Camera-type eye (tissue), 1 donor: ENCODE measurements around the gene TBX10. TPM values are rescaled to one million over a fixed set of nuclear protein-coding genes. Genes with fewer than 3 reads are reported as not detected.

Experiments used
- total RNA-seq: library from RNA; depleted of rRNA; stranded (reverse); fragments of >200 nt; gene quantifications from one replicate; pipeline ENCODE4 v1.2.3, GENCODE V29; 2014

Gene TBX10
- not detected for total RNA-seq

GRCh38 chr11:67639438-67639859 lies at the start of gene TBX10:
Gene TBX10 (minus strand): TSS chr11:67639763. CDS start chr11:67639472, 291 bp downstream.

GRCh38 chr11:67674442-67674871 lies 34.9 kb upstream of the TBX10 start, which contains the start of gene ALDH3B2:
Gene ALDH3B2 (minus strand): TSS chr11:67674623. CDS start chr11:67666935, 7,688 bp downstream.

GRCh38 chr11:67629386-67630227 lies 10.0 kb downstream of the TBX10 start, which contains the start of gene NUDT8:
Gene NUDT8 (minus strand): TSS chr11:67629937. CDS start chr11:67629911, 26 bp downstream.

GRCh38 chr11:67606492-67607295 lies 32.9 kb downstream of the TBX10 start, which contains the start of gene NDUFV1:
Gene NDUFV1 (plus strand): TSS chr11:67606936. CDS start chr11:67607005, 69 bp downstream.

GRCh38 chr11:67583247-67584204 lies 56.0 kb downstream of the TBX10 start, which contains the start of gene GSTP1:
Gene GSTP1 (plus strand): TSS chr11:67583812. CDS start chr11:67583844, 32 bp downstream.

Other genes starting within 250 kb of the TBX10 start
- 26.6 TPM for gene RAD9A, start 247.8 kb downstream of the TBX10 start, total RNA-seq
- gene PPP1CA, start 237.9 kb downstream of the TBX10 start, total RNA-seq, result 85.5 TPM
- gene TBC1D10C, start 235.7 kb downstream of the TBX10 start, total RNA-seq, result 1.4 TPM
- gene CARNS1, start 224.1 kb downstream of the TBX10 start, total RNA-seq, result 5.1 TPM
- 41.7 TPM for gene RPS6KB2, start 211.3 kb downstream of the TBX10 start, total RNA-seq
- gene PTPRCAP, start 202.1 kb downstream of the TBX10 start, total RNA-seq, result 0.71 TPM
- gene CORO1B, start 196.3 kb downstream of the TBX10 start, total RNA-seq, result 55.3 TPM
- gene GPR152, start 187.0 kb downstream of the TBX10 start, total RNA-seq, result not detected
- 6.3 TPM for gene CABP4, start 184.4 kb downstream of the TBX10 start, total RNA-seq
- gene TMEM134, start 170.5 kb downstream of the TBX10 start, total RNA-seq, result 73.1 TPM
- gene AIP, start 156.7 kb downstream of the TBX10 start, total RNA-seq, result 49.3 TPM
- 79.8 TPM for gene PITPNM1, start 134.4 kb downstream of the TBX10 start, total RNA-seq
- gene CDK2AP2, start 131.6 kb downstream of the TBX10 start, total RNA-seq, result 13.1 TPM
- 5.6 TPM for gene CABP2, start 116.3 kb downstream of the TBX10 start, total RNA-seq
- gene GSTP1, start 56.0 kb downstream of the TBX10 start, total RNA-seq, result 417 TPM
- 186 TPM for gene NDUFV1, start 32.8 kb downstream of the TBX10 start, total RNA-seq
- 3.7 TPM for gene NUDT8, start 9.8 kb downstream of the TBX10 start, total RNA-seq
- not detected for gene ACY3, start 11.0 kb upstream of the TBX10 start, total RNA-seq
- 0.55 TPM for gene ALDH3B2, start 34.9 kb upstream of the TBX10 start, total RNA-seq